Neural cell (in vitro differentiated cells): ENCODE measurements around the gene LCE3A. TPM values are rescaled to one million over a fixed set of nuclear protein-coding genes. Genes with fewer than 3 reads are reported as not detected.

ENCODE experiments used
- H2AFZ ChIP-seq: fragments of 200-600, 300-800 bp; sonication (generic), shearing (Covaris generic); 2 replicates; pipeline ENCODE4 v1.6.0; 2014; ENCODE audit warnings: low read depth, mild to moderate bottlenecking, antibody characterized with exemption, low read length, moderate library complexity
- H3F3A ChIP-seq: fragments of 200-600 bp; shearing (Covaris generic); 2 replicates; pipeline ENCODE4 v1.6.1; 2016; ENCODE audit warnings: mild to moderate bottlenecking, moderate library complexity, mixed read lengths, antibody characterized with exemption, low read length; ENCODE audit not compliant: insufficient read depth, poor library complexity, severe bottlenecking
- H3K27ac ChIP-seq: fragments of 200-600, 300-800 bp; sonication (generic), shearing (Covaris generic); 2 replicates; pipeline ENCODE4 v1.5.1; 2014; ENCODE audit warnings: mild to moderate bottlenecking, low read length, moderate library complexity
- H3K27me3 ChIP-seq: fragments of 300-800, 200-600 bp; sonication (generic), shearing (Covaris generic); 2 replicates; pipeline ENCODE4 v1.6.0; 2014; ENCODE audit warnings: mild to moderate bottlenecking, low read depth, low read length, moderate library complexity; ENCODE audit not compliant: insufficient read depth
- H3K36me3 ChIP-seq: fragments of 300-800, 200-600 bp; sonication (generic), shearing (Covaris generic); 2 replicates; pipeline ENCODE4 v1.5.1; 2014; ENCODE audit warnings: mild to moderate bottlenecking, antibody characterized with exemption, low read length, moderate library complexity; ENCODE audit not compliant: insufficient read depth
- H3K4me2 ChIP-seq: fragments of 300-800, 200-600 bp; sonication (generic), shearing (Covaris generic); 2 replicates; pipeline ENCODE4 v1.6.0; 2014; ENCODE audit warnings: mild to moderate bottlenecking, low read length
- H3K4me3 ChIP-seq: fragments of 300-800, 200-600 bp; sonication (generic), shearing (Covaris generic); 2 replicates; pipeline ENCODE4 v1.5.1; 2014; ENCODE audit warnings: mild to moderate bottlenecking, low read length, moderate library complexity
- H3K79me2 ChIP-seq: fragments of 200-600 bp; shearing (Covaris generic); replicated peaks from 2 replicates; pipeline ENCODE4 v1.6.0; 2014; ENCODE audit warnings: mild to moderate bottlenecking, low read length, moderate library complexity; ENCODE audit not compliant: insufficient read depth
- H3K9ac ChIP-seq: fragments of 300-800, 200-600 bp; sonication (generic), shearing (Covaris generic); 2 replicates; pipeline ENCODE4 v1.6.1; 2016; ENCODE audit warnings: mild to moderate bottlenecking, low read length, mixed read lengths
- H3K9me2 ChIP-seq: fragments of 200-600 bp; shearing (Covaris generic); 2 replicates; pipeline ENCODE4 v1.6.1; 2016; ENCODE audit warnings: mild to moderate bottlenecking, low read length, mixed read lengths; ENCODE audit not compliant: insufficient read depth
- H3K9me3 ChIP-seq: fragments of 200-600, 300-800 bp; sonication (generic), shearing (Covaris generic); 2 replicates; pipeline ENCODE4 v1.6.1; 2016; ENCODE audit warnings: mild to moderate bottlenecking, mixed run types, low read length, moderate library complexity, mixed read lengths
- H4K20me1 ChIP-seq: fragments of 200-600 bp; shearing (Covaris generic); 2 replicates; pipeline ENCODE4 v1.6.1; 2016; ENCODE audit warnings: mild to moderate bottlenecking, mixed run types; ENCODE audit not compliant: insufficient read depth
- CTCF ChIP-seq: fragments of 450-650 bp; IDR thresholded peaks from 2 replicates; pipeline ENCODE4 v1.5.1; 2014; ENCODE audit warnings: antibody characterized with exemption, mild to moderate bottlenecking, moderate library complexity; ENCODE audit not compliant: poor library complexity, severe bottlenecking
- EP300 ChIP-seq: fragments of 450-650 bp; conservative IDR thresholded peaks from 2 replicates; pipeline ENCODE4 v1.6.1; 2014; ENCODE audit warnings: antibody characterized with exemption, mild to moderate bottlenecking, moderate library complexity; ENCODE audit not compliant: poor library complexity, severe bottlenecking
- EZH2 ChIP-seq: fragments of 200-600, 300-800 bp; shearing (Covaris generic), sonication (generic); IDR thresholded peaks from 2 replicates; pipeline ENCODE4 v1.6.1; 2014; ENCODE audit warnings: antibody characterized with exemption, low read length, borderline replicate concordance, mild to moderate bottlenecking; ENCODE audit not compliant: insufficient read depth, poor library complexity, severe bottlenecking
- MXI1 ChIP-seq: fragments of 450-650 bp; conservative IDR thresholded peaks from 2 replicates; pipeline ENCODE4 v1.6.1; 2014; ENCODE audit warnings: antibody characterized with exemption, mild to moderate bottlenecking; ENCODE audit not compliant: poor library complexity, severe bottlenecking
- POLR2AphosphoS5 ChIP-seq: IDR thresholded peaks from 2 replicates; pipeline ENCODE4 v1.6.1; 2012
- RAD21 ChIP-seq: fragments of 450-650 bp; conservative IDR thresholded peaks from 2 replicates; pipeline ENCODE4 v1.6.1; 2014; ENCODE audit warnings: antibody characterized with exemption, mild to moderate bottlenecking, moderate library complexity
- SMC3 ChIP-seq: fragments of 450-650 bp; conservative IDR thresholded peaks from 2 replicates; pipeline ENCODE4 v1.6.1; 2014; ENCODE audit warnings: antibody characterized with exemption, mild to moderate bottlenecking, moderate library complexity; ENCODE audit not compliant: poor library complexity
- TAF1 ChIP-seq: IDR thresholded peaks from 2 replicates; pipeline ENCODE4 v1.6.1; 2012; ENCODE audit warnings: low read depth
- polyA plus RNA-seq: library from polyadenylated mRNA; depleted of rRNA; stranded (reverse); fragments of >200 nt; gene quantifications from 2 replicates; pipeline ENCODE4 v1.2.3, GENCODE V29; 2014
- TF ChIP-seq, protein P1 (sequence below): IDR thresholded peaks from 2 replicates; pipeline ENCODE4 v1.6.1; 2012; ENCODE audit warnings: borderline replicate concordance

The LCE3A gene
- polyA plus RNA-seq, 1 donor from 2014 or later = not detected

GRCh38 chr1:152623203-152623844 lies 421 bp upstream of the LCE3A start:
- no peaks in the 10 kb centered on the region for H3K79me2 ChIP-seq
- H3K36me3 ChIP-seq = no peaks in the 10 kb centered on the region
- H4K20me1 ChIP-seq = no peaks in the 10 kb centered on the region
- no peak overlapping the region for H3K27ac ChIP-seq
- peaks cover 19% of the 10 kb centered on the region for H3K9me3 ChIP-seq
- no peaks in the 10 kb centered on the region for H3K27me3 ChIP-seq
- H3K4me3 ChIP-seq = no peak overlapping the region
- no peak overlapping the region for H3K4me2 ChIP-seq
- no peak for TF ChIP-seq CTCF
- no peak for TF ChIP-seq EZH2
- TF ChIP-seq RAD21 = no peak
- no peak for TF ChIP-seq EP300
- TF ChIP-seq, protein P1, sequence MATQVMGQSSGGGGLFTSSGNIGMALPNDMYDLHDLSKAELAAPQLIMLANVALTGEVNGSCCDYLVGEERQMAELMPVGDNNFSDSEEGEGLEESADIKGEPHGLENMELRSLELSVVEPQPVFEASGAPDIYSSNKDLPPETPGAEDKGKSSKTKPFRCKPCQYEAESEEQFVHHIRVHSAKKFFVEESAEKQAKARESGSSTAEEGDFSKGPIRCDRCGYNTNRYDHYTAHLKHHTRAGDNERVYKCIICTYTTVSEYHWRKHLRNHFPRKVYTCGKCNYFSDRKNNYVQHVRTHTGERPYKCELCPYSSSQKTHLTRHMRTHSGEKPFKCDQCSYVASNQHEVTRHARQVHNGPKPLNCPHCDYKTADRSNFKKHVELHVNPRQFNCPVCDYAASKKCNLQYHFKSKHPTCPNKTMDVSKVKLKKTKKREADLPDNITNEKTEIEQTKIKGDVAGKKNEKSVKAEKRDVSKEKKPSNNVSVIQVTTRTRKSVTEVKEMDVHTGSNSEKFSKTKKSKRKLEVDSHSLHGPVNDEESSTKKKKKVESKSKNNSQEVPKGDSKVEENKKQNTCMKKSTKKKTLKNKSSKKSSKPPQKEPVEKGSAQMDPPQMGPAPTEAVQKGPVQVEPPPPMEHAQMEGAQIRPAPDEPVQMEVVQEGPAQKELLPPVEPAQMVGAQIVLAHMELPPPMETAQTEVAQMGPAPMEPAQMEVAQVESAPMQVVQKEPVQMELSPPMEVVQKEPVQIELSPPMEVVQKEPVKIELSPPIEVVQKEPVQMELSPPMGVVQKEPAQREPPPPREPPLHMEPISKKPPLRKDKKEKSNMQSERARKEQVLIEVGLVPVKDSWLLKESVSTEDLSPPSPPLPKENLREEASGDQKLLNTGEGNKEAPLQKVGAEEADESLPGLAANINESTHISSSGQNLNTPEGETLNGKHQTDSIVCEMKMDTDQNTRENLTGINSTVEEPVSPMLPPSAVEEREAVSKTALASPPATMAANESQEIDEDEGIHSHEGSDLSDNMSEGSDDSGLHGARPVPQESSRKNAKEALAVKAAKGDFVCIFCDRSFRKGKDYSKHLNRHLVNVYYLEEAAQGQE = no peak
- no peak for TF ChIP-seq MXI1
- TF ChIP-seq POLR2AphosphoS5 = no peak
- no peak for TF ChIP-seq TAF1
- no peak for TF ChIP-seq SMC3
- H2AFZ ChIP-seq = no peak overlapping the region
- H3F3A ChIP-seq = no peaks in the 10 kb centered on the region
- no peak overlapping the region for H3K9ac ChIP-seq
- no peaks in the 10 kb centered on the region for H3K9me2 ChIP-seq

DNA sequence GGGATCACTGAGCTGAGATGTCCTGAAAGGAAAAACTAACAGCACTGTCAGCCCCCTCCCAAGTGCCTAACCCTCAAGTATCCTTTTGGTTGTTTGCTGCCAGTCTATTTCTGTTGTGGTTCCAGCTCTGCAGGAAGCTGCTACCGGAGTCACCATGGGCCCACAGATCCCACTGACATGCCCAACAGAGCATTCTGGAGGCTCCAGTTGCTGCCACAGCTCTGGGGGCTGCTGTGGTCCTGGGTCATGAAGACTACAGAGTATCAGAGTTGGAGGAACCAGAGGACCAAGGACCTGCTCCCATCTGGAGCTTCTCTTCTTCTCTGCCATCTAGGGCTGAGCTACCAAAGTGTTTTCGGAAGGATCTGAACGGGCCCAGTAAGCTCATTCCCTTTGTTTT lies 910 bp downstream of the LCE3A start:
- Histone ChIP-seq H3K4me3 (no peak overlapping the region), H3F3A (no peaks in the 10 kb centered on the region), H2AFZ (no peak overlapping the region), H3K79me2 (no peaks in the 10 kb centered on the region), H4K20me1 (no peaks in the 10 kb centered on the region), H3K9ac (no peak overlapping the region), H3K9me3 (peaks cover 19% of the 10 kb centered on the region), H3K4me2 (no peak overlapping the region), H3K36me3 (no peaks in the 10 kb centered on the region), H3K9me2 (no peaks in the 10 kb centered on the region), H3K27ac (no peak overlapping the region), H3K27me3 (no peaks in the 10 kb centered on the region)
- TF ChIP-seq POLR2AphosphoS5 = no peak
- no peak for TF ChIP-seq TAF1
- no peak for TF ChIP-seq MXI1
- no peak for TF ChIP-seq CTCF
- TF ChIP-seq EP300 = no peak
- no peak for TF ChIP-seq RAD21
- no peak for TF ChIP-seq SMC3
- TF ChIP-seq EZH2 = no peak
- TF ChIP-seq, protein P1 = no peak
